GM10248 (cell line): ENCODE data around the gene BRICD5.

Experiments used
- CTCF ChIA-PET: fragments of 300-600 bp; sonication (Branson Sonifier 250); formaldehyde crosslinking; extraction: SDS; loops from one replicate; lab custom pipeline; 2021; ENCODE audit warnings: antibody characterized with exemption; lab: Yijun Ruan, JAX
- POLR2A ChIA-PET: fragments of 350-650 bp; sonication (Branson Sonifier 250); formaldehyde crosslinking; extraction: SDS; loops from one replicate; lab custom pipeline; 2020; ENCODE audit warnings: antibody characterized with exemption; lab: Yijun Ruan, JAX
- DNase-seq: peaks from one replicate; pipeline ENCODE4 v3.0.0; 2012; ENCODE audit errors: extremely low spot score
- TF ChIP-seq, protein P1 (sequence below): IDR thresholded peaks from 2 replicates; pipeline ENCODE4 v1.5.1; 2012; ENCODE audit warnings: mild to moderate bottlenecking, low read depth; ENCODE audit errors: extremely low read depth, missing control alignments, control extremely low read depth

The BRICD5 gene

GRCh38 chr16:2230376-2230775 lies 19.7 kb upstream of the BRICD5 start:
- CTCF ChIA-PET = no interaction called here
- POLR2A ChIA-PET = no interaction called here
- TF ChIP-seq, protein P1, sequence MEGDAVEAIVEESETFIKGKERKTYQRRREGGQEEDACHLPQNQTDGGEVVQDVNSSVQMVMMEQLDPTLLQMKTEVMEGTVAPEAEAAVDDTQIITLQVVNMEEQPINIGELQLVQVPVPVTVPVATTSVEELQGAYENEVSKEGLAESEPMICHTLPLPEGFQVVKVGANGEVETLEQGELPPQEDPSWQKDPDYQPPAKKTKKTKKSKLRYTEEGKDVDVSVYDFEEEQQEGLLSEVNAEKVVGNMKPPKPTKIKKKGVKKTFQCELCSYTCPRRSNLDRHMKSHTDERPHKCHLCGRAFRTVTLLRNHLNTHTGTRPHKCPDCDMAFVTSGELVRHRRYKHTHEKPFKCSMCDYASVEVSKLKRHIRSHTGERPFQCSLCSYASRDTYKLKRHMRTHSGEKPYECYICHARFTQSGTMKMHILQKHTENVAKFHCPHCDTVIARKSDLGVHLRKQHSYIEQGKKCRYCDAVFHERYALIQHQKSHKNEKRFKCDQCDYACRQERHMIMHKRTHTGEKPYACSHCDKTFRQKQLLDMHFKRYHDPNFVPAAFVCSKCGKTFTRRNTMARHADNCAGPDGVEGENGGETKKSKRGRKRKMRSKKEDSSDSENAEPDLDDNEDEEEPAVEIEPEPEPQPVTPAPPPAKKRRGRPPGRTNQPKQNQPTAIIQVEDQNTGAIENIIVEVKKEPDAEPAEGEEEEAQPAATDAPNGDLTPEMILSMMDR = no peak
- no peak for DNase-seq

- DNase-seq = no peak
- TF ChIP-seq, protein P1 = no peak
- CTCF ChIA-PET = no interaction called here
- POLR2A ChIA-PET = no interaction called here
Observed at GRCh38 chr16:2229632-2230250, 19.1 kb upstream of the BRICD5 start.

- DNase-seq = no peak
Observed at GRCh38 chr16:2229091-2229490, 18.4 kb upstream of the BRICD5 start.

GRCh38 chr16:2228161-2228824 lies 17.6 kb upstream of the BRICD5 start:
- ChIA-PET POLR2A (interaction anchor here (0.6 to 0.7 kb wide), 2 partner anchors 212 to 300 kb away, joined by 3 to 8 read pairs; no protein-coding TSS in a partner anchor), CTCF (interaction anchor here (0.9 kb wide), 1 partner anchor 17 kb away, joined by 3 read pairs; no protein-coding TSS in a partner anchor)
- TF ChIP-seq, protein P1 = no peak
- no peak for DNase-seq

More at GRCh38 chr16:2229091-2229490, 18.4 kb upstream of the BRICD5 start:
- ChIA-PET POLR2A (no interaction called here), CTCF (no interaction called here)
- TF ChIP-seq, protein P1 = no peak

- DNase-seq = no peak
- POLR2A ChIA-PET = no interaction called here
- CTCF ChIA-PET = interaction anchor here (1.3 kb wide), 2 partner anchors 25 to 274 kb away, joined by 3 to 5 read pairs; partner anchors contain the start of gene ECI1
Observed at GRCh38 chr16:2226918-2227317, 16.3 kb upstream of the BRICD5 start.

GRCh38 chr16:2226245-2226793 lies 15.7 kb upstream of the BRICD5 start:
- TF ChIP-seq, protein P1 = no peak
- POLR2A ChIA-PET = no interaction called here
- no peak for DNase-seq
- CTCF ChIA-PET = interaction anchor here (1.3 kb wide), 2 partner anchors 25 to 275 kb away, joined by 3 to 5 read pairs; partner anchors contain the start of gene ECI1

More at GRCh38 chr16:2226918-2227317, 16.3 kb upstream of the BRICD5 start:
- TF ChIP-seq, protein P1 = no peak
